Umbilical cord (tissue), 2 donors: ENCODE data around the gene SLC6A19. TPM values are rescaled to one million over a fixed set of nuclear protein-coding genes. Genes with fewer than 3 reads are reported as not detected.
"Not testable (repeated sequence)": the region's sequence is repeated elsewhere in the genome, so short reads cannot be mapped to it uniquely, and the experiment has no call there.

Experiments used
- DNase-seq: peaks from one replicate; pipeline ENCODE4 v3.0.0-alpha.2; 2015; ENCODE audit warnings: low spot score
- total RNA-seq: library from RNA; depleted of rRNA; stranded (reverse); fragments of >200 nt; gene quantifications from one replicate; pipeline ENCODE4 v1.2.3, GENCODE V29; 2014; ENCODE audit warnings: low replicate concordance; ENCODE audit not compliant: insufficient read depth

Gene SLC6A19
- 0.48 TPM for total RNA-seq

- DNase-seq, result no peak
Measured at GRCh38 chr5:1201327-1202025, at the start of gene SLC6A19. Gene SLC6A19, plus strand, starts transcription at chr5:1201595. Its CDS starts 56 bp downstream, at chr5:1201651.

DNA sequence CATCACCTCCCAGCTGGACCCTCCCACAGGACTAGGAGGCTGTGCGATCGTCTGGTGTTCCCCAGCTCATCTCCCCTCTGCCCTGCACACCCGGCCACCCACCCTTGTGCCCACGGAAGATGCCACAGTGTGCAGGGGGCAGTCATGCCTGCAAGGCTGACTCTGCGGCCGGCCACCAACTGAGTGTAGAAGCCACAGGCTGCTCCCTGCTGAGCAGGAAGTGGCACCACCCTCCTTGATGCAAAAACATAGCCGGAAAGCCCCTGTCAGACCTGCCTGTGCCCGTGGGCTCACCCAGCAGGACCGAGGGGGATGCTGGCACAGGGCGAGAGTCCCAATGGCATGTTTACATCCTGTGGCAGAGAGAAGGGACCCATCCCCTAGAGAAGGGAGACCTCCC, 49.2 kb upstream of the SLC6A19 start:
- no peak for DNase-seq

DNA sequence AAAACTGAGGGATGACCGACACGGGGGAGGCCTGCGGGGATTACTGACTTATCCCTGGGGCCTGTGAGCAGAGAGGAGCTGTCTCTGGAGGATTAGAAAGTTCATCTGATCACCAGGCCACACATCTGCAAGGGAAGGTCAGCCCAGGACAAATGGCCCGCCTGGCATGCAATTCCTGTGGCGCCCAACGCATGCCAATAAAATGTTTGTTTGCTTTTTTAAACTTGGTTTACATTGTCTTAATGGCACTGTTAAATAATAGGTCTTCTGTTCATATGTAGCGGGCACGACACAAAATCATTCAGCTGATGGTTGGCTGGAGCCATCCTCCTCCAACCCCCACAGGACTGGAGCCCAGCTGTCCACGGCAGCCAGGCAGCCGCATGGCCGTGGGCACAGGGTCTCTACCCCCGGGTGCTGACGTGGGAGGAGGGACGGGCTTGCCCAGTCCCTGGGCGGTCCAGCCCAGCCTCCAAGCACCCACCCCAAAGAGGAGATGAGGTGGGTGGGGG, 48.6 kb upstream of the SLC6A19 start:
- DNase-seq, result no peak

DNA sequence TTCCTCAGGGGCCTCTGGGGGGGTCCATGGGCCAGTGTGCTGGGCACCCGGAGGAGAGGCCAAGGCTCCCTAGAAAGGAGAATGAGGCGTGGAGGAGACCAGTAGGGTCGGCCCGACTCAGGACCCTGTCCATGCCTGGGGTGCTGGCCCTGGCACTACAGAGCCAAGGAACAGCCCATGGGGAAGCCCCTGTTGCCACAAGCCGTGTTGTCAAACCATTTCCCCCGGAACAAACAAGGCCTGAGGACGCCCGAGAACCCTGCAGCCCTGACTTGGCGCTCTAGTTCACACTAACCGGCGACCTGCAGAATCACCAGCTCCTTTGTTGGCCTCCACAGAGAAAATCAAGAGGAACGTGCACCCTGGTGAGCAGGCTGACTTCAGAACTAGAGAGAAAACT, 48.0 kb upstream of the SLC6A19 start:
- no peak for DNase-seq

DNA sequence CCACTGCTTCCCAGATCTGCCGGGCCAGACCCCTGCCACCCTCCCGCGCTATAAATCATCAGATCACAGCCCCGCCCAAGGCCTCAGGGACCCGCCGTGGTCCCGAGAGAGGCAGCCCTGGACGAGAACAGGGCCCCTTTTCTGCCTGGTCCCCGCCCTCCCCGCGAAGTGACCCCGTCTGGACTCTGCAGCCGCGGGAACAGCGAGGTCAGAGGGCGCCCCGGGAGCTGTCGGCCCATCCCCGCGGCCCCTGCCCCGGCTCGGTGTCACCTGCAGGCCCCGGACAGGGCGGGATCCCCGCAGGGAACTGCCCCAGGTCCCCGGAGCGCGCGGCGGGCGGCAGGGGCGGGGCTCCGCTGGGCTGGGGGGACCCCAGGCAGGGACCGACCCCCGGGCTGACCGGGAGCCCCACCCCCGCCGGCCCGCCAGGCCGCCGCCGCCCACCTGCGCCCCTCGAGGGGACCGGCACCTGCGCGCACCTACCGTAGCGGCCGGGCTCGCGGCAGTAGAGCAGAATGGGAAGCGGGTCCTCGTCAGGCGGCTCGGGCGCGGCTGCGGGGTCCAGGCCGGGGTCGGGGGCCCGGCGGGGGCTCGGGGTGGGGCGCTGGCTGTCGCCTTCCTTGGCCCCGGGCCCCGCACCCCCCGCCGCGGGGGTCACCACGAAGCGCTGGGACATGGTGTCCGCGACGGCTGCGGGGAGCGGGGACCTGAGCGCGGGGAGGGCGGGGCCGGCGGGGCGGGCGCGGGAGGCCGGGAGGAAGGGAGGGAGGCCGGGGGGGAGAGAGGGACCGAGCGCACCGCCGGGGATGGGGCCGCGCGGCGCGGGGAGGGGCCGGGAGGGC, 46.0 kb upstream of the SLC6A19 start:
- no peak for DNase-seq

DNA sequence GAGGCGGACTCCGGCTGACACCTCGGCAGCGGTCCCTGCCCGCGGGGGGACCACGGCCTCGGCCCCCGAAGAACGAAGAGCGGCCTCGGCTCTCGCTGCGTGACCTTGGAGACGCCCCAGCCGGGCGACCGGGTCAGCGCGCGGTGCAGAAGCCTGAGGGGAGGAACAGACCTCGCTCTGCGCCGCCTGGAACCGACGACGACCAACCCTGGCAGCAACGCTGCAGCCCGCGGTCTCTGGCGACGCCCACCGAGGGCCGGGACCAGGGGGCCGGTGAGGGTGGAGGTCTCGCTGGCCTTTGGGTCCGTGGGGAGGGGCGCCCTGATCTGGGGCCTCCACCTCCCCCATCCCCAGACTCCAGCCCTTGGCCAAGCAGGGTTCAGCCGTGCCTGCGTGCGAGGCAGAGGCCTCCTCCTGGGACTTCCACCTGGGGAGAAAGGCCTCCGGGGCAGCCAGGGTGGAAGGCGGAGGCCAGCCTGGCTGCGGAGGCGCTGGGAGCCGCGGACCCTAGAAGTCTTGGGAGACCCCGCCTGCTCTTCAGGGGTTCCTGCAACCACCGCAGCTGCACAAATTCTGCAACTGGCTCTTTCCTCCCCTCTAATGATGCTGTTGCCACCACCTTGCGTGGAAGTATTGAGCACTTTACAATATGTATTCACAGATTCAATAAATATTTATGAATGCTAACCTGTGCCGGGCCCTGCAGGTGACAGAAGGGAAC, 45.2 kb upstream of the SLC6A19 start:
- no peak for DNase-seq

GRCh38 chr5:1156754-1157460, 44.5 kb upstream of the SLC6A19 start:
- DNase-seq, result no peak

DNA sequence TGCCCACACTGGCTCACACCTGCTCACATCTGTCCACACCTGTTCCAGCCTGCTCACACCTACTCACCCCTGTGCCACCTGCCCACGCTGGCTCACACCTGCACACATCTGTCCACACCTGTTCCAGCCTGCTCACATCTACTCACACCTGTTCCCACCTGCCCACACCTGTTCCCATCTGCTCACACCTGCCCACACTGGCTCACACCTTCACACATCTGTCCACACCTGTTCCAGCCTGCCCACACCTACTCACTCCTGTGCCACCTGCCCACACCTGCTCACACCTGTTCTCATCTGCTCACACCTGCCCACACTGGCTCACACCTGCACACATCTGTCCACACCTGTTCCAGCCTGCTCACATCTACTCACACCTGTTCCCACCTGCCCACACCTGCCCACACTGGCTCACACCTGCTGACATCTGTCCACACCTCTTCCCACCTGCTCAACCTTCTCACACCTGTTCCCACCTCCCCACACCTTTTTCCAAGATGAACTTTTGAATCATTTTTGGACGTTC, 43.9 kb upstream of the SLC6A19 start:
- not testable (repeated sequence) for DNase-seq

DNA sequence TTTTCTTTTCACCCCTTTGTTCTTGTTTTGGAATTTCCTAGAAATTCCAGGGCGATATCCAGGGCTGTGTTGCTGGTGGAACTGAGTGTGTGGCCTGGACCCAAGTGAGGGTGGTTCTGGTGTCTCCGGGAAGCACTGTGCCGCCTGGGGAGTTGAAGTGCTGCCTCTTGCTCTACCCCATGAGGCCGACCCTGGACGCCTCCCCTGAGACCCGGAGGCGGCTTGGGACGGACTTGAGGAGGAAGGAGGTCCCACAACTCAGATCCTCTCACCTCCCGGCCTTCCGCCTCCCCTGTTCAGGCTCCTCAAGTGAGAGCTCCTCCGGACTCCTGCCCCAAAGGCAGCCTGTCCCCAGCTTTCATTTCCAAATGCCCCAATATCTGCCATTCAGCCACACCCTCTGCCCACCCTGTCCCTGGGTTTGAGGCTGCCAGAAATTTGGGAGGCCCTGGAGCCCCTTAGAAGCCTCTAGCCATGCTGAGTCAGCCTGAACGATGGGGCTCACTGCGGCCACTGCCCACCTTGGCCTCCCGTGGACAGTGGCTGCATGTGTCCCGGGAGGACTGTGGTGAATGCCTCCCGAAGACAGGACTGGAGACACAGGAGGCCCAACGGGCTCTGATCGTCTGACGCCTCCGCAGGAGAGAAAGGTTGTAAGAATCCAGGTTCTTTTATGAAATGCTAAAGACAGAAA, 42.6 kb upstream of the SLC6A19 start:
- DNase-seq, result no peak

DNA sequence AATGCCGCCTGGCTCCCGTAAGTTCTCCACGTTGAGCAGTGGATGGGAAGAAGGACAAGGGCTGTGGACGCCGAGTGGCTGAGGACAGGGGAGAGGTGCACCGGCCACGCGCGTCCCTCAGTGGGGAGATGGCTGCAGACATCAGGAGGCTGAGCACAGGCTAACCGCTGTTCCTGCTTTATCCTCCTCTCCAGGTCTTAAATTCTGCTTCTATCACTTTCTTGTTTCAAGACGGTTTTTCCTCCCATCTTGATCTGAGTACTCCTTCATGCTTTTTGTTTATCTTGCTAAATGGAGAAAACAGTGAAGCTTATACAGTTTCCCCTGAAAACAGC, 42.1 kb upstream of the SLC6A19 start:
- no peak for DNase-seq

- no peak for DNase-seq
Measured at GRCh38 chr5:1159774-1160406, 41.5 kb upstream of the SLC6A19 start.

DNA sequence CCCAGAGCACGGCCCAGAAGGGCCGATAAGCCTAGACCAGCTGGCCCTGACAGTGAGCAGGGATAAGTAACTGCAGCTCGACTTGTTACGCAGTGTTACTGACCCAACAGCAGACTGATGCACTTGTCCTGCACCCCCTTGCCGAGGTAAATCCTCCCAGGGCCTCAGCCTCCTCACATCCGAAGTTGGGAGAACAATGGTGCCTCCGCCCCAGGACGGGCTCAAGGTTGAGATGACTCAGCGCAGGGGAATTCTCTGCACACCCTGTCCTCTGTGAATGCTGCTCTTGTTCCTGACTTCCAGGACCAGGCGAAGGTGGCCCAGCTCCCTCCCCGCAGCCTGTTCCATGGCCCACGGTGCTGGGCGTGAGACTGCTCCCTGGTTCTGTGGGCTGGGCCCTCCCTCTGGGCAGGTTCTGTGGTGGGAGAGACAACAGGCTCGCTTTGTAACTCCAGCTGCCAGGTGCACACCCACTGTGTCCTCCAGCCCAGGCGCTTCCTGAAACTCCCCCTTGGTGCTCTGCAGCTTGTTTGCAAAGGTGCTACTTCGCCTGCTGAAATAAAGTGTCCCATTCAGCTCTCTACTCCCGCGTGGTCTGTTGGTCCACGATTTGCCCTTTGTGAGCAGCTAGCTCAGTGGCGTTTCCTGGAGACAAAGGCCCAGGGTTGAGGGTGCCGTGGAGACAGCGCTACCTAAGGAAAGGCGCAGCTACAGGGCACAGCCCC, 40.1 kb upstream of the SLC6A19 start:
- no peak for DNase-seq

- DNase-seq, result no peak
Measured at GRCh38 chr5:1161833-1162229, 39.6 kb upstream of the SLC6A19 start.

- DNase-seq, result no peak
Measured at GRCh38 chr5:1162276-1162675, 39.1 kb upstream of the SLC6A19 start.

DNA sequence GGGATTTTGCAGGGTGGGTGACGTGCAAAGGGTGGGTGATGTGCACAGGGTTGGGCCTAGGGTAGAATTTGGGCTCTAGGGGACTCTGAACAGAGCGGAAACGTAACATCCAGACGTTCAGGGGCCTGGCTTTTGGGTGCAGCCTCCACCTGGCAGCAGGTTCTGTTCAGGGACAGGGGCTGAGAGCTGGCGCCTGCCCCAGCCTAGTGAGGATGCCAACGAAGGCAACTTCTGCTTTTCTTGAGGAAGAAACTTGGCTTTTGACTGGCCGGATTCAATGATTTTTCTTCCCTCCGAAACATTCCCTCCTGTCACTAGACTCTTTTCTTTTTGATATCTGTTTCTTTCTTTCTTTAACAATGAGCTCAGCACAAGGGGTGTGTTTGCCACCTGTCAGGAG, 38.6 kb upstream of the SLC6A19 start:
- no peak for DNase-seq

DNA sequence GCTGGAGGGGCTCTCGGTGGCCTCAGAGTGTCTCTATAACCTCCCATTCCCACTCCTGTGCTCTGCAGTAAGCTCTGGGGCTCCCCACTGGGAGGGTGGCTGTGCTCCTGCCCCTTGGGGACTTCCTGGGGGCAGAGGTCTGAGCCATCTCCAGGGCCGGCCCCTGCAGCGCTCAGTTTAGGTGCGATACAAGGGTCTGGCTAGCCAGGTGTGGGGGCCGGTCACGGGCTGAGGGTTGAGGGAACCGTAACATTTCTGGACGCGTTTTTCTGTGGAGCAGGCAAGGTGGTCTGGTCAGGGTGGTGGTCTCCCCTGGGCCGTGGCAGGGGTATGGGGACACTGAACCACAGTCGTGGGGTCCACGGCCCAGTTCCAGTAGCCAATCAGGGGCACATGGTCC, 38.0 kb upstream of the SLC6A19 start:
- DNase-seq, result no peak

DNA sequence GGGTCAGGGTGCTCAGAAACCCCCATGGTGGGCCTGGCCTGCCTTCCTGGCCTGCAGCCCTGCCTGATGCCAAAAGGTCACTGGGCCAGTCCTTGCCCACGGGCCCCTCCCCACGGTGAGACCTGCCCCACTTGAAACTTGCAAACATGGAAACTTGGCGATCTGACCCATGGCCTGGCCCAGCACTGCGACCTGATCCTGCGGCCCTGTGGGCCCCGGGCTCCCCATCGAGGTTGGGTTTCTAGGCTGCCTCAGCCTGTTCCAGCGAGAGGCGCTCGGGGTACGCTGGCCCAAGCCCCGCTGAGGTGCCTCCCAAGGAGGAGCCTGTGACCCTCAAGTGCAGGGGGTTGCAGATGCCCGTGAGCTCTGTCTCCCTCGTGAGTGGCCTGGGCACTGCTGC, 37.5 kb upstream of the SLC6A19 start:
- no peak for DNase-seq

GRCh38 chr5:1164696-1165630, 36.4 kb upstream of the SLC6A19 start:
- no peak for DNase-seq
